Stimulated activated CD4-positive, alpha-beta T cell treated with anti-CD3 and anti-CD28 coated beads, Interleukin-1b, Interleukin-23, amount 100 ng/mL, for 48 hours (primary cell): ENCODE measurements around the gene ZNF787.
"Not testable (repeated sequence)": the region's sequence is repeated elsewhere in the genome, so short reads cannot be mapped to it uniquely, and the experiment has no call there.

Experiments used
- DNase-seq: peaks from one replicate; pipeline ENCODE4 v3.0.0-alpha.2; 2020

The ZNF787 gene

GRCh38 chr19:56104423-56104822 is 16.7 kb downstream of the ZNF787 start:
- DNase-seq, result no peak

GRCh38 chr19:56103027-56103614 is 18.0 kb downstream of the ZNF787 start:
- no peak for DNase-seq

- no peak for DNase-seq
These were observed 19.2 kb downstream of the ZNF787 start for GRCh38 chr19:56101746-56102535.

- DNase-seq, result no peak
These were observed 20.0 kb downstream of the ZNF787 start for GRCh38 chr19:56101095-56101494.

- DNase-seq, result no peak
These were observed 21.2 kb downstream of the ZNF787 start for GRCh38 chr19:56099638-56100539.

- no peak for DNase-seq
These were observed 22.1 kb downstream of the ZNF787 start for GRCh38 chr19:56098731-56099568.

- DNase-seq, result not testable (repeated sequence)
These were observed 22.9 kb downstream of the ZNF787 start for GRCh38 chr19:56098237-56098636.

- DNase-seq, result no peak
These were observed 23.3 kb downstream of the ZNF787 start for GRCh38 chr19:56097776-56098175.

- DNase-seq, result no peak
These were observed 23.8 kb downstream of the ZNF787 start for GRCh38 chr19:56097306-56097705.

- no peak for DNase-seq
These were observed 24.4 kb downstream of the ZNF787 start for GRCh38 chr19:56096665-56097064.

GRCh38 chr19:56094449-56094848 is 26.6 kb downstream of the ZNF787 start:
- DNase-seq, result no peak

- no peak for DNase-seq
These were observed 28.1 kb downstream of the ZNF787 start for GRCh38 chr19:56092685-56093631.

GRCh38 chr19:56091751-56092546 is 29.1 kb downstream of the ZNF787 start:
- DNase-seq, result no peak

- DNase-seq, result no peak
These were observed 30.0 kb downstream of the ZNF787 start for GRCh38 chr19:56091066-56091490.

GRCh38 chr19:56089344-56089743 is 31.8 kb downstream of the ZNF787 start:
- DNase-seq, result no peak

GRCh38 chr19:56088497-56089215 is 32.4 kb downstream of the ZNF787 start:
- DNase-seq, result no peak

- no peak for DNase-seq
These were observed 33.2 kb downstream of the ZNF787 start for GRCh38 chr19:56087647-56088496.

GRCh38 chr19:56086671-56087430 is 34.2 kb downstream of the ZNF787 start:
- no peak for DNase-seq
